HG02885 (cell line): Measurements from ENCODE around the gene CASTOR1.

Experiments used
- ATAC-seq: cut with Tn5 transposase; IDR thresholded peaks from one replicate; pipeline ENCODE4 v1.9.1; 2021; ENCODE audit warnings: mild to moderate bottlenecking; ENCODE audit not compliant: unreplicated experiment, poor library complexity

Gene CASTOR1

GRCh38 chr22:30286813-30287647 lies 2.3 kb downstream of the CASTOR1 start:
- ATAC-seq = no peak

GRCh38 chr22:30286331-30286730 lies 3.0 kb downstream of the CASTOR1 start:
- no peak for ATAC-seq

GRCh38 chr22:30285846-30286200 lies 3.5 kb downstream of the CASTOR1 start:
- no peak for ATAC-seq

GRCh38 chr22:30285176-30285845 lies 4.0 kb downstream of the CASTOR1 start:
- ATAC-seq = no peak

DNA sequence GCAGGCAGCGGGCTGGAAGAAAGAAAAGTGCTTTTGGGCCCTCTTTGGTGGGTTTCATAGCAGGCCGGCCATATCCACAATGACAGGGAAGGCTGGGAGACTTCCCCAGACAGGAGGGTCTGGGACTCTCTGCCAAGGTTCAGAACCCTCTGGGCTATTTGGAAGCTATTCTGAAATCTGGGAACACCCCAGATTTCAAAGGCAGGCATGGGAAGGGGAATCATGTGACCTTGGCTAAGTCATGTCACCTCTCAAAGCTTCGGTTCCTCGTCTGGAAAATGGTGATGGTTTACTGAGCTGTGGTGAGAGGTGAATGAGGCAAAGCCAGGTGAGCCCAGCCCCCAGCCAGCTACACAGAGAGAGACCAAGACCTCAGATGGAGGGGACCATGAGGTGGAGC lies 4.6 kb downstream of the CASTOR1 start:
- ATAC-seq = no peak

GRCh38 chr22:30284172-30284571 lies 5.1 kb downstream of the CASTOR1 start:
- no peak for ATAC-seq

- no peak for ATAC-seq
Measured at GRCh38 chr22:30283342-30283741, 6.0 kb downstream of the CASTOR1 start.

DNA sequence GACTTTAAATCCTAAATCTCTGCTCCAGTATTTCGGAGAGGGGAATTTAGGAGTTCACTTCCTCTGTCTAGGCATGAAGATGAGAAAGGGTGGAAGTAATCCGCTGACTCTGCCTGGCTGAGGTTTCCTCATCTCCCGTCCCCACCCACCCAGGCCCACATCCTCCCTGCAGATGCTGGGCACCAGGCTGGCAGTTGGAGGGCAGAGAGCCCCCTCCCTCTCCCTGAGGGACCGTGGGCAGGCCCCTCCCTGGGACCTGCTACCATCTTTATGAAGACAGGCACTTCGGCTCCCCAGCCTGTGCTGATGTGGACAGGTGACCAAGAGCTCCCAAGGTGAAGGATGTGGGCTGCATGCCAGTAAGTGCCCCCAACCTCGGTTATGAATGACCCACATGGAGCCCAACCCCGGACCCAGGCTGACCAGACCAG lies 6.7 kb downstream of the CASTOR1 start:
- ATAC-seq = no peak

- ATAC-seq = no peak
Measured at GRCh38 chr22:30280505-30280904, 8.8 kb downstream of the CASTOR1 start.

DNA sequence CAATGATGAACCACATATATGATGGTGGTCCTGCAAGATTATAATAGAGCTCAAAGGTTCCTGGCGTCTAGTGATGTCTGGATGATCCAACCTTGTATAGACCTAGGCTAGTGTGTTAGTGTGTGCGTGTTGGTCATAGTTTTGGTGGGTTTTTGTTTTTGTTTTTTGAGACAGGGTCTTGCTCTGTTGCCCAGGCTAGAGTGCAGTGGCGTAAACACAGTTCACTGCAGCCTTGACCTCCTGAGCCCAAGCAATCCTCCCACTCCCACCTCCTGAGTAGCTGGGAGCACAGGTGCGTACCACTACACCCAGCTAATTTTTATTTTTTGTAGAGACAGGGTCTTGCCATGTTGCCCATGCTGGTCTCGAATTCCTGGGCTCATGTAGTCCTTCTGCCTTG lies 9.4 kb downstream of the CASTOR1 start:
- no peak for ATAC-seq

GRCh38 chr22:30279046-30279788 lies 10.1 kb downstream of the CASTOR1 start:
- ATAC-seq = no peak

DNA sequence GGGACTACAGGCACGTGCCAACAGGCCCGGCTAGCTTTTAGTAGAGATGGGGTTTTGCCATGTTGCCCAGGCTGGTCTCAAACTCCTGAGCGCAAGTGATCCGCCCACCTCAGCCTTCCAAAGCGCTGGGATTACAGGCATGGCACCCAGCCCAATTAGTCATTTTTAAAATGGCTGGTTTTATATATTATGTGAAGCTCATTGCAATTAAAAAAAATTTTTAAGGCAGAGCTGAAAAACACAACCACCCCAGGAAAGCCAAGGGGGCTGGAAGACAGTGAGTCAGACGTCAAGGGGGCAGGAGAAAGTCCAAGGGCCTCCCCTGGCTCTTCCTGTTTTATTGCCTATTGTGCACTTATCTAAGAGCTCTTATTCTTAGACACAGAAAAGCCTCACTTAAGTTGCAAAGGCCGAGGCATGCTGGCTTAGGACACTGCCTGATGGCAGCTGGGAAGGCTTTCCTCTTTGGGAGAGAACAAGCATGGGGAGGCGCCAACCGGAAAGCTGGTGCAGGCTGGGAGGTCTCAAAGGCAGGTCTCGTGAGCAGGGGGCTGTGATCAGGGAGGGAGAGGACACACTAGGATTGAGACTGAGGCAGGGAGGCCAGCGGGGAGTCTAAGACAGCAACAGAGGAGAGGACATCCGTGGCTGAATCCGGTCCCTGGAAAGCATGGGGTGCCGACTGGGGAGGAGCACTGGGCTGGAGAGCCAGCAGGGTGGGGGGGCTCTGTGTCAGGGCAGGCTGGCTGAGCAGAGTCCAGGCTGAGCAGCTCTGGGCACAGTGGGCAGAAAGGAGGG lies 11.6 kb downstream of the CASTOR1 start:
- ATAC-seq = no peak

DNA sequence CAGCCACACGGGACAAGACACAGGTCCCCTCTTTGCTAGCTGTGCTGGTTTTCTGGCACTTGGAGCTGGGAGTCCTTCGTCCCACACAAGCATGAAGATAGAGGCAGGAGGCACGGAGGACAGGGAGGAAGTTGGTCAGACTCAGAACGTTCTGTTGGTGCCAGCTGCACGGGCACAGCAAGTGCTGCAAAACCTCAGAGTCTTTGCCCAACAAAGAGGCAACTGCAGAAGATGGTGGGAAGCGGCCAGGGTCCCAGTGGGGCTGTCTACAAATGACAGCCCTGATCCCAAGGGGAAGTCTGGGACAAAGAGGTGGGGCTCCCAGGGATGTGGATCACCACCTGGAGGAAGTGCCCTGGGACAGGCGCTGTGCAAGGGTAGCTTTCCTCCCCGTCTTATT lies 13.3 kb downstream of the CASTOR1 start:
- no peak for ATAC-seq

- no peak for ATAC-seq
Measured at GRCh38 chr22:30275625-30276024, 13.7 kb downstream of the CASTOR1 start.

- no peak for ATAC-seq
Measured at GRCh38 chr22:30274437-30274812, 14.9 kb downstream of the CASTOR1 start.

GRCh38 chr22:30273711-30274436 lies 15.4 kb downstream of the CASTOR1 start:
- ATAC-seq = no peak

DNA sequence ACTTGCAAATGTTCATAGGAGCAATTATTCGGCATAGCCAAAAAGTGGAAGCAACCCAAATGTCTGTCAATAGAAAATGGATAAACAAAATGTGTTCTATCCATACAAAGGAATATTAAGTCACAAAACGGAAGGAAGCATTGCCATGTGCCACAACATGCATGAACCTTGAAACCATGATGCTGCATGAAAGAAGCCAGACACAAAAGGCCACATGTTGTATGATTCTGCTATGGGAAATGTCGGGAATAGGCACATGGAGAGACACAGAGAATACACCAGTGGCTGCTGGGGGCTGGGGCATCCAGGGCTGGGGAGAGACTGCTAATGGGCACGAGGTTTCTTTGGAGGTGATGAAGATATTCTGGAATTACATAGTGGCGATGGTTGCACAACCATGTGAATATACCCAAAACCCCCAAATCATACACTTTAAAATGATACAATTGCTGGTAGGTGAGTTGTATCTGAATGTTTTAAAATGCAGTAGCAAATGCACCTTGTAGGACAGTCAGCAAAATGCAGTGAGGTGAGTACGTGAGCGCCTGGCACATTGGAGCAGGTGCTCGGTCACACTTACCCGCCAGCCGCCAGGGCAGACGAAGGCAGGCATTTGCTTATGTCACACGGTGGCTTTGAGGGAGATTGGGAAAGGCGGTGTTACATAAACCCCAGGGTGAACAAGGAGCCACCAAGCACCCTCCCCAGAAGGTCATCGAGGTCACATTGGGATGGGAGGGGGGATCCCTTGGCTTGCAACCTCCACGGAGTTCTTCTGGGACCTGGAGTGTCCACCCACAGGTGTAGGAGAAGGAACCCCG lies 16.3 kb downstream of the CASTOR1 start:
- ATAC-seq = no peak

DNA sequence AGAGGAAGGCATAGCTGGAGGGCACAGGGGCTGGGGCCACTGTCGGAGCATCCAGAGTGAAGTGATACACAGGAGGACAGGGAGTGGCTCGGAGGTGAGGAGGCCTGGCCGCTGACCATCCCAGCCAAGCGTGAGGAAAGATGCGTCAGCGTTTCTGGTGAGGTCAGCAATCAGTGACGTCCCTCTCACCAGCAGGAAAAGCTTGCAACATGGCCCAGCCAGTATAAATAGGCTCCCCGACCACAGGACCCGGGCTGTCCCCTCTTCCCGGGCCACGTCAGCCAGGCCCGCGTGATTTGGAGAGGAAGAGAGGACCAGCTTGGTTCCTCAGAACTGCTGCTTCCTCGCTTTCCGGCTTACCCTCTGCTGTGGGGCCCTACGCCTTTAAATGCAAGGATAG lies 18.5 kb downstream of the CASTOR1 start:
- no peak for ATAC-seq

GRCh38 chr22:30268331-30268730 lies 21.0 kb downstream of the CASTOR1 start:
- no peak for ATAC-seq
